K562 (cell line): Measurements from ENCODE around the gene MIEN1.
A peak's percentile ranks its signal among the peaks of the same experiment; 100 is the strongest.

Source experiments
- CTCF ChIP-seq, 3 experiments: IDR thresholded peaks in 2 of 3; conservative IDR thresholded peaks in 1 of 3; 2 replicates each; pipeline ENCODE4 v1.5.1; 2011 to 2012; ENCODE audit warnings: low read length in 3 of 3, mild to moderate bottlenecking in 3 of 3, control low read depth in 2 of 3, improper control_type of control experiment in 1 of 3, inconsistent platforms in 1 of 3, low read depth in 1 of 3, mixed read lengths in 1 of 3, moderate library complexity in 1 of 3; ENCODE audit not compliant: insufficient read depth in 2 of 3
- EZH2 ChIP-seq: IDR thresholded peaks from 2 replicates; pipeline ENCODE4 v1.6.1; 2012; ENCODE audit warnings: low read depth, mild to moderate bottlenecking, inconsistent platforms, low read length, borderline replicate concordance
- KDM1A ChIP-seq, 2 experiments: fragments of 450-650 bp; IDR thresholded peaks; 2 replicates each; pipeline ENCODE4 v1.6.1; 2016; ENCODE audit warnings: mild to moderate bottlenecking in 2 of 2
- MYC ChIP-seq, 2 experiments: fragments of 250-450 bp in 1 of 2; sonication (Bioruptor Pico) in 1 of 2; IDR thresholded peaks; 2 replicates each; pipeline versions ENCODE4 v1.5.1 to v1.6.1; 2012 to 2021; ENCODE audit warnings: low read depth in 2 of 2, borderline replicate concordance in 1 of 2, improper control_type of control experiment in 1 of 2, low read length in 1 of 2, mild to moderate bottlenecking in 1 of 2, moderate library complexity in 1 of 2
- POLR2A ChIP-seq: fragments of 450-650 bp; conservative IDR thresholded peaks from 2 replicates; pipeline ENCODE4 v1.6.1; 2016
- PTRF ChIP-seq: fragments of 450-650 bp; IDR thresholded peaks from 2 replicates; pipeline ENCODE4 v1.6.1; 2016; ENCODE audit warnings: mild to moderate bottlenecking, missing genetic modification characterization, missing compliant biosample characterization
- SREBF2 ChIP-seq: sonication (generic); formaldehyde crosslinking; IDR thresholded peaks from 2 replicates; pipeline ENCODE4 v1.4.0; 2020; ENCODE audit warnings: mild to moderate bottlenecking, missing genetic modification reagents
- TEAD1 ChIP-seq, 2 experiments: fragments of 450-650 bp in 1 of 2; sonication (generic) in 1 of 2; formaldehyde crosslinking; IDR thresholded peaks; 2 replicates each; pipeline versions ENCODE4 v1.4.0 to v1.8.0; 2020 to 2022; ENCODE audit warnings: mild to moderate bottlenecking in 2 of 2, missing genetic modification reagents in 1 of 2
- ZNF316 ChIP-seq: fragments of 450-650 bp; IDR thresholded peaks from 2 replicates; pipeline ENCODE4 v1.6.1; 2016
- TF ChIP-seq, protein P1 (sequence below): fragments of 450-650 bp; IDR thresholded peaks from 2 replicates; pipeline ENCODE4 v1.6.1; 2016; ENCODE audit warnings: missing biosample characterization, missing genetic modification characterization

DNA sequence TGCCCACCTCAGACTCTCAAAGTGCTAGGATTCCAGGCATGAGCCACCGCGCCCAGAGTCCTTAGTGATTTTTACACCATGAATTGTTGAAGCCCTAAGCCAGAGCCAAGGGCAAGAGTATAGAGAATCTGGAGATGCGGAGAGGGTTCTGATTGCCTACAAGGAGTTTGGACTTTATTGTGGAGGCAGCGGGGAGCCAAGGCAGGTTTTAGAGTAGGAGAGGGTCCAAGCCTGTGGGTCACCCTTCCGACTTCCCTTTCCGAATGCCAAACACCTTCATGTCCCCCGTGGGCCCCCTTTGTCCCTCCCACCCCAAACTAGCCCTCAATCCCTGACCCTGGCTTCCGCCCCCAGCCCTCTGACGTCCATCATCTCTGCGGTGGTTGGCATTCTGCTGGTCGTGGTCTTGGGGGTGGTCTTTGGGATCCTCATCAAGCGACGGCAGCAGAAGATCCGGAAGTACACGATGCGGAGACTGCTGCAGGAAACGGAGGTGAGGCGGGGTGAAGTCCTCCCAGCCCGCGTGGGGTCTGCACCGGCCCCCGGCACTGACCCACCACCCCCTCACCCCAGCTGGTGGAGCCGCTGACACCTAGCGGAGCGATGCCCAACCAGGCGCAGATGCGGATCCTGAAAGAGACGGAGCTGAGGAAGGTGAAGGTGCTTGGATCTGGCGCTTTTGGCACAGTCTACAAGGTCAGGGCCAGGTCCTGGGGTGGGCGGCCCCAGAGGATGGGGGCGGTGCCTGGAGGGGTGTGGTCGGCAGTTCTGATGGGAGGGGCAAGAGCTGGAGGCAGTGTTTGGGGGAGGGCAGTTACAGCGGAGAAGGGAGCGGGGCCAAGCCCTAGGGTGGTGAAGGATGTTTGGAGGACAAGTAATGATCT lies 7.1 kb downstream of the MIEN1 start:
- TF ChIP-seq CTCF (IDR thresholded peaks at IDR 0.05 in 2 of 3, conservative IDR thresholded peaks at IDR 0.05 in 1 of 3; ENCODE audit: insufficient read depth in 2 of 3, low read depth in 1 of 3, low read length in 3 of 3) (no peak), PTRF (tag) (no peak), TEAD1 (CRISPR knock-in tag; IDR thresholded peaks at IDR 0.05) (no peak), ZNF316 (no peak), MYC (IDR thresholded peaks at IDR 0.05; ENCODE audit: low read depth, low read length) (peak; percentile 57), MYC (CRISPR knock-in tag; IDR thresholded peaks at IDR 0.05; ENCODE audit: borderline replicate concordance, low read depth) (no peak), EZH2 (no peak), KDM1A (IDR thresholded peaks at IDR 0.05) (no peak), POLR2A (peak; percentile 89), SREBF2 (CRISPR knock-in tag) (no peak)
- TF ChIP-seq, protein P1, sequence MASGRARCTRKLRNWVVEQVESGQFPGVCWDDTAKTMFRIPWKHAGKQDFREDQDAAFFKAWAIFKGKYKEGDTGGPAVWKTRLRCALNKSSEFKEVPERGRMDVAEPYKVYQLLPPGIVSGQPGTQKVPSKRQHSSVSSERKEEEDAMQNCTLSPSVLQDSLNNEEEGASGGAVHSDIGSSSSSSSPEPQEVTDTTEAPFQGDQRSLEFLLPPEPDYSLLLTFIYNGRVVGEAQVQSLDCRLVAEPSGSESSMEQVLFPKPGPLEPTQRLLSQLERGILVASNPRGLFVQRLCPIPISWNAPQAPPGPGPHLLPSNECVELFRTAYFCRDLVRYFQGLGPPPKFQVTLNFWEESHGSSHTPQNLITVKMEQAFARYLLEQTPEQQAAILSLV: no peak
